NCI-H345 treated with DMSO at 0.1 percent for 48 hours (cell line): Measurements from ENCODE around the gene HMGCR.

ENCODE experiments used
- DNase-seq: peaks from one replicate; lab custom pipeline; 2025; ENCODE audit not compliant: unreplicated experiment; lab: John Stamatoyannopoulos, UW

Gene HMGCR

DNA sequence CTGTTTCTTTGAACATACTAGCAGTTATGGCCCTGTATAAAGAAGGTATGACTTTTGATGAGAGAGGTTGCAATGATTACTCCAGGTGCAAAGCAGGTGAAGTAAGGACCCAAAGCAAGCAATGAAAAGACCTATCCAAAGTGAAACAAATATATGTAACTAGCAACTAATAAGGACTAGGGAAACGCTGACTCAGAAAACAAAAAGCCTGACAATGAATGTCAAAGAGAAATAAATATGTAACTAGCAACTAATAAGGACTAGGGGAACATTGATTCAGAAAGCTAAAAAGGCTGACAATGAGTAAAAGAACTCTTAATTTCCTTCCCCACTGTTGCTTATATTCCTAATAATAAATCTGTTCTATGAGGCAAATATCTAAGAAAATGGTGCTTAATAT, 43.1 kb downstream of the HMGCR start:
- no peak for DNase-seq

GRCh38 chr5:75381456-75381855, 44.4 kb downstream of the HMGCR start:
- no peak for DNase-seq

GRCh38 chr5:75384218-75384617, 47.2 kb downstream of the HMGCR start:
- DNase-seq, result no peak

- DNase-seq, result no peak
These were observed 50.8 kb downstream of the HMGCR start for GRCh38 chr5:75387806-75388205.

DNA sequence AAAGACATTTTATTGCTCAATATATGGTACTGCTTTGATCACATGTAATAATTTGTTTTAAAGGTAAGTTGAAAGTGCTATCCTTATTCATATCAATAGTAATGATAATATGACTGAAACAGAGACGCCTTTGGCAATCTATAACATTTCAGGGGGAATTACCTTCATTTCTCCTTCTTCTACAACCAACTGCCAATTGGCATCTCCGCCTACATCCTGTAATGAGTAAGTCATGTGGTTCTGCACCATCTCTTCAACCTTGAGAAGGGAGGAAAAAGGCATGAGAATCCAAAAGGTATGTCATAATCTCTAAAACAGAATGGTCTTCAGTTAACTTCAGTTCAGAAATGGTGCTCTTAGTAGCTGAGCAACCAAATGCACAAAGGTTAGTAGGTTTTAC, 52.4 kb downstream of the HMGCR start:
- no peak for DNase-seq

- DNase-seq, result no peak
These were observed 58.3 kb downstream of the HMGCR start for GRCh38 chr5:75395277-75395676.

DNA sequence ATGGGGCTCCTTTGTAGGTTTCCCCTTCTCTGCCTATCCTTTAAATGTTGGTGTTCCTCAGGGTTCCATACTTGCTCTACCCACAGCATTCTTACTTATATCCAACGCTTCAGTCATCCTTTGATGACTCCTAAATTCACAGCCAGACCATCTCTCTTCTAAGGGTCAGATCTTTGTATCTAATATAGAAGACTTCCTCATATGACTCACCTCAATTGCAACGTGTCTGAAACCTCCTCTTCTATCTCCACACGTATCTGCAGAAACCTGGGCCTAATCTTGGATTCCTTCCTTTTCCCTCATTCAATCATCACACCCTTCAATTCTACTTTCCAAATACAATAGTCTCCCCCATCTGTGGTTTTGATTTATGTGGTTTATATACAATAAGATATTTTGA, 68.3 kb downstream of the HMGCR start:
- DNase-seq, result no peak
